HepG2 (cell line): ENCODE measurements around the gene SIGLEC7. TPM values are rescaled to one million over a fixed set of nuclear protein-coding genes. Genes with fewer than 3 reads are reported as not detected.

Experiments used
- CC2D1A ChIP-seq: sonication (generic); formaldehyde crosslinking; IDR thresholded peaks from 2 replicates; pipeline ENCODE4 v1.8.1; 2023; ENCODE audit warnings: mild to moderate bottlenecking, missing genetic modification reagents
- HHEX ChIP-seq: IDR thresholded peaks from 2 replicates; pipeline ENCODE4 v1.6.1; 2016; ENCODE audit warnings: control low read depth
- HMGA1 ChIP-seq: sonication (generic); formaldehyde crosslinking; conservative IDR thresholded peaks from 2 replicates; pipeline ENCODE4 v1.4.0; 2020; ENCODE audit warnings: missing genetic modification reagents
- IRF1 ChIP-seq: sonication (generic); formaldehyde crosslinking; IDR thresholded peaks from 2 replicates; pipeline ENCODE4 v1.4.0; 2020; ENCODE audit warnings: low read depth, mild to moderate bottlenecking, missing genetic modification reagents
- MEF2D ChIP-seq: sonication (generic); formaldehyde crosslinking; IDR thresholded peaks from 2 replicates; pipeline ENCODE4 v1.5.1; 2020; ENCODE audit warnings: mild to moderate bottlenecking, missing genetic modification reagents
- NFATC3 ChIP-seq: sonication (generic); formaldehyde crosslinking; IDR thresholded peaks from 2 replicates; pipeline ENCODE4 v1.5.1; 2020; ENCODE audit warnings: mild to moderate bottlenecking, missing genetic modification reagents
- PHB2 ChIP-seq: fragments of 450-650 bp; IDR thresholded peaks from 2 replicates; pipeline ENCODE4 v1.6.1; 2018; ENCODE audit not compliant: partially characterized antibody
- RFX3 ChIP-seq: IDR thresholded peaks from 2 replicates; pipeline ENCODE4 v1.6.1; 2016; ENCODE audit warnings: missing biosample characterization, missing genetic modification reagents
- SOX13 ChIP-seq, 3 experiments: fragments of 450-650 bp in 1 of 3; sonication (generic) in 1 of 3; formaldehyde crosslinking in 1 of 3; IDR thresholded peaks in 2 of 3; conservative IDR thresholded peaks in 1 of 3; 2 replicates each; pipeline versions ENCODE4 v1.5.0 to v1.6.1; 2016 to 2020; ENCODE audit warnings: antibody characterized with exemption in 1 of 3, mild to moderate bottlenecking in 1 of 3, missing compliant biosample characterization in 1 of 3, missing genetic modification reagents in 1 of 3, moderate library complexity in 1 of 3
- SPEN ChIP-seq: sonication (generic); formaldehyde crosslinking; IDR thresholded peaks from 2 replicates; pipeline ENCODE4 v1.5.1; 2020; ENCODE audit warnings: low read depth, mild to moderate bottlenecking, missing genetic modification reagents
- TCF12 ChIP-seq, 2 experiments: fragments of 450-650 bp in 1 of 2; sonication (generic) in 1 of 2; formaldehyde crosslinking in 1 of 2; IDR thresholded peaks; 2 replicates each; pipeline versions ENCODE4 v1.6.1 to v1.8.0; 2017 to 2022; ENCODE audit warnings: antibody characterized with exemption in 1 of 2, mild to moderate bottlenecking in 1 of 2, missing genetic modification reagents in 1 of 2, moderate library complexity in 1 of 2
- TEF ChIP-seq: sonication (generic); formaldehyde crosslinking; IDR thresholded peaks from 2 replicates; pipeline ENCODE4 v1.5.0; 2020; ENCODE audit warnings: missing genetic modification reagents
- TP53 ChIP-seq: sonication (generic); formaldehyde crosslinking; conservative IDR thresholded peaks from 2 replicates; pipeline ENCODE4 v1.4.0; 2020; ENCODE audit warnings: missing genetic modification reagents
- ZBTB7A ChIP-seq: sonication (generic); formaldehyde crosslinking; IDR thresholded peaks from 2 replicates; pipeline ENCODE4 v1.8.0; 2022; ENCODE audit warnings: mild to moderate bottlenecking, missing genetic modification reagents
- ZEB1 ChIP-seq: IDR thresholded peaks from 2 replicates; pipeline ENCODE4 v1.6.1; 2012; ENCODE audit warnings: mild to moderate bottlenecking, low read depth, inconsistent platforms; ENCODE audit not compliant: insufficient replicate concordance
- ZFP90 ChIP-seq: sonication (generic); formaldehyde crosslinking; IDR thresholded peaks from 2 replicates; pipeline ENCODE4 v1.8.0; 2022; ENCODE audit warnings: missing genetic modification reagents, mild to moderate bottlenecking, inconsistent platforms, borderline replicate concordance
- ZNF292 ChIP-seq: sonication (generic); formaldehyde crosslinking; IDR thresholded peaks from 2 replicates; pipeline ENCODE4 v1.8.1; 2022; ENCODE audit warnings: mild to moderate bottlenecking, low read depth, missing genetic modification reagents, borderline replicate concordance
- ZNF317 ChIP-seq: sonication (generic); formaldehyde crosslinking; IDR thresholded peaks from 2 replicates; pipeline ENCODE4 v1.5.0; 2020; ENCODE audit warnings: mild to moderate bottlenecking, missing genetic modification reagents
- ZNF343 ChIP-seq: sonication (generic); formaldehyde crosslinking; IDR thresholded peaks from 2 replicates; pipeline ENCODE4 v1.4.0; 2020; ENCODE audit warnings: mild to moderate bottlenecking, missing genetic modification reagents
- ZNF484 ChIP-seq: sonication (generic); formaldehyde crosslinking; IDR thresholded peaks from 2 replicates; pipeline ENCODE4 v1.5.1; 2020; ENCODE audit warnings: mild to moderate bottlenecking, low read depth, missing genetic modification reagents, borderline replicate concordance
- ZNF75D ChIP-seq: sonication (generic); formaldehyde crosslinking; IDR thresholded peaks from 2 replicates; pipeline ENCODE4 v1.8.1; 2023; ENCODE audit warnings: missing genetic modification reagents, mild to moderate bottlenecking, borderline replicate concordance
- polyA plus RNA-seq, 8 experiments: library from polyadenylated mRNA; depleted of rRNA in 3 of 8; stranded (reverse) in 7 of 8; unstranded in 1 of 8; fragments of >200 nt; fragmentation: Illumina TruSeq in 4 of 8; extraction: Trizol in 4 of 8; gene quantifications; 2 replicates each; pipeline versions ENCODE4 v1.2.1 to v1.2.3, GENCODE V29; 2011 to 2016; ENCODE audit warnings: low read depth in 4 of 8, missing spikeins in 1 of 8, mixed read lengths in 1 of 8; ENCODE audit not compliant: insufficient read depth in 1 of 8
- total RNA-seq, 5 experiments: library from RNA; depleted of rRNA; stranded (reverse); fragments of >200 nt; fragmentation: Illumina TruSeq; extraction: Trizol; gene quantifications; 2 replicates each; pipeline ENCODE4 v1.2.3, GENCODE V29; 2016; ENCODE audit warnings: low read depth in 1 of 5
- TF ChIP-seq, protein P1 (sequence below): sonication (generic); formaldehyde crosslinking; IDR thresholded peaks from 2 replicates; pipeline ENCODE4 v1.4.0; 2020; ENCODE audit warnings: missing genetic modification reagents
- TF ChIP-seq, protein P2 (sequence below): sonication (generic); formaldehyde crosslinking; IDR thresholded peaks from 2 replicates; pipeline ENCODE4 v1.5.0; 2020; ENCODE audit warnings: mild to moderate bottlenecking, missing genetic modification reagents, borderline replicate concordance
- TF ChIP-seq, protein P3 (sequence below): sonication (generic); formaldehyde crosslinking; IDR thresholded peaks from 2 replicates; pipeline ENCODE4 v1.5.0; 2020; ENCODE audit warnings: missing genetic modification reagents, mild to moderate bottlenecking, borderline replicate concordance

The SIGLEC7 gene
- total and polyA plus RNA-seq, 2 of the 13 experiments (the other 11 are each of a cell fraction or from before 2014, with no cell fraction given) = not detected

- TF ChIP-seq NFATC3 = no peak
- TF ChIP-seq ZNF343 (CRISPR knock-in tag) = no peak
- no peak for TF ChIP-seq PHB2
- TF ChIP-seq ZNF484 (CRISPR knock-in tag) = no peak
- TF ChIP-seq, protein P1, sequence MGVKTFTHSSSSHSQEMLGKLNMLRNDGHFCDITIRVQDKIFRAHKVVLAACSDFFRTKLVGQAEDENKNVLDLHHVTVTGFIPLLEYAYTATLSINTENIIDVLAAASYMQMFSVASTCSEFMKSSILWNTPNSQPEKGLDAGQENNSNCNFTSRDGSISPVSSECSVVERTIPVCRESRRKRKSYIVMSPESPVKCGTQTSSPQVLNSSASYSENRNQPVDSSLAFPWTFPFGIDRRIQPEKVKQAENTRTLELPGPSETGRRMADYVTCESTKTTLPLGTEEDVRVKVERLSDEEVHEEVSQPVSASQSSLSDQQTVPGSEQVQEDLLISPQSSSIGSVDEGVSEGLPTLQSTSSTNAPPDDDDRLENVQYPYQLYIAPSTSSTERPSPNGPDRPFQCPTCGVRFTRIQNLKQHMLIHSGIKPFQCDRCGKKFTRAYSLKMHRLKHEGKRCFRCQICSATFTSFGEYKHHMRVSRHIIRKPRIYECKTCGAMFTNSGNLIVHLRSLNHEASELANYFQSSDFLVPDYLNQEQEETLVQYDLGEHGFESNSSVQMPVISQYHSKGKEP (CRISPR knock-in tag) = no peak
- TF ChIP-seq HHEX = no peak
- no peak for TF ChIP-seq TP53
- no peak for TF ChIP-seq HMGA1 (CRISPR knock-in tag)
- no peak for TF ChIP-seq ZEB1
- TF ChIP-seq ZFP90 = peak; percentile 65; the same call in 1 of the 2 replicates
- TF ChIP-seq, protein P2, sequence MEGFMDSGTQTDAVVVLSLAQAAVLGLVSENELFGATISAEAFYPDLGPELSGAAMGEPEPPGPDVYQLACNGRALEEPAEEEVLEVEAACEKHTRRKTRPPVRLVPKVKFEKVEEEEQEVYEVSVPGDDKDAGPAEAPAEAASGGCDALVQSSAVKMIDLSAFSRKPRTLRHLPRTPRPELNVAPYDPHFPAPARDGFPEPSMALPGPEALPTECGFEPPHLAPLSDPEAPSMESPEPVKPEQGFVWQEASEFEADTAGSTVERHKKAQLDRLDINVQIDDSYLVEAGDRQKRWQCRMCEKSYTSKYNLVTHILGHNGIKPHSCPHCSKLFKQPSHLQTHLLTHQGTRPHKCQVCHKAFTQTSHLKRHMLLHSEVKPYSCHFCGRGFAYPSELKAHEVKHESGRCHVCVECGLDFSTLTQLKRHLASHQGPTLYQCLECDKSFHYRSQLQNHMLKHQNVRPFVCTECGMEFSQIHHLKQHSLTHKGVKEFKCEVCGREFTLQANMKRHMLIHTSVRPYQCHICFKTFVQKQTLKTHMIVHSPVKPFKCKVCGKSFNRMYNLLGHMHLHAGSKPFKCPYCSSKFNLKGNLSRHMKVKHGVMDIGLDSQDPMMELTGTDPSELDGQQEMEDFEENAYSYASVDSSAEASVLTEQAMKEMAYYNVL = no peak; the same call in 1 of the 2 replicates
- TF ChIP-seq IRF1 = no peak
- no peak for TF ChIP-seq CC2D1A (CRISPR knock-in tag)
- TF ChIP-seq ZNF317 = no peak; the same call in 1 of the 2 replicates
- TF ChIP-seq TCF12 (IDR thresholded peaks at IDR 0.05) = no peak
- TF ChIP-seq TCF12 (CRISPR knock-in tag; IDR thresholded peaks at IDR 0.05) = no peak
- no peak for TF ChIP-seq ZNF292
- TF ChIP-seq ZNF75D = no peak
- TF ChIP-seq, protein P3, sequence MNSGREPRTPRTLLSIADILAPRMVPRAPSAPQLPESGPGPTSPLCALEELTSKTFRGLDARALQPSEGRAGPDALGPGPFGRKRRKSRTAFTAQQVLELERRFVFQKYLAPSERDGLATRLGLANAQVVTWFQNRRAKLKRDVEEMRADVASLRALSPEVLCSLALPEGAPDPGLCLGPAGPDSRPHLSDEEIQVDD (CRISPR knock-in tag) = no peak
- TF ChIP-seq ZBTB7A (CRISPR knock-in tag) = no peak
- TF ChIP-seq TEF (CRISPR knock-in tag) = no peak
- peak; percentile 83 for TF ChIP-seq SPEN (CRISPR knock-in tag)
- peak; percentile 35; the same call in 1 of the 2 replicates for TF ChIP-seq MEF2D (CRISPR knock-in tag)
- TF ChIP-seq SOX13 (IDR thresholded peaks at IDR 0.05) = no peak
- TF ChIP-seq SOX13 (CRISPR knock-in tag; conservative IDR thresholded peaks at IDR 0.05 in 1 of 2, IDR thresholded peaks at IDR 0.05 in 1 of 2) = 0 out of 4 replicates have a peak, but pooled peaks of 1 of the 2 experiments have one; percentile 41
- peak; percentile 97 for TF ChIP-seq RFX3 (CRISPR knock-in tag)
Observed at GRCh38 chr19:51108066-51108804, 33.9 kb upstream of the SIGLEC7 start, which contains the start of gene CTU1 (continued).
